Endothelial cell (in vitro differentiated cells): Measurements from ENCODE around the gene BTLA. TPM values are rescaled to one million over a fixed set of nuclear protein-coding genes. Genes with fewer than 3 reads are reported as not detected.
"Not testable (repeated sequence)": the region's sequence is repeated elsewhere in the genome, so short reads cannot be mapped to it uniquely, and the experiment has no call there.

Source experiments
- DNase-seq: peaks from one replicate; pipeline ENCODE4 v3.0.0; 2021; ENCODE audit warnings: low spot score
- H3K27ac Mint-ChIP-seq: one replicate; pipeline ENCODE4 v1.8.0; 2021; ENCODE audit warnings: mixed read lengths, inconsistent platforms; ENCODE audit not compliant: unreplicated experiment
- H3K27me3 Mint-ChIP-seq: one replicate; pipeline ENCODE4 v1.8.0; 2021; ENCODE audit warnings: mild to moderate bottlenecking, moderate library complexity, mixed read lengths, inconsistent platforms; ENCODE audit not compliant: unreplicated experiment
- H3K36me3 Mint-ChIP-seq: one replicate; pipeline ENCODE4 v1.8.0; 2021; ENCODE audit warnings: mild to moderate bottlenecking, low read depth, mixed read lengths, inconsistent platforms; ENCODE audit not compliant: unreplicated experiment
- H3K4me1 Mint-ChIP-seq: one replicate; pipeline ENCODE4 v1.8.0; 2021; ENCODE audit warnings: mild to moderate bottlenecking, mixed read lengths, inconsistent platforms; ENCODE audit not compliant: unreplicated experiment
- H3K4me3 Mint-ChIP-seq: one replicate; pipeline ENCODE4 v1.8.0; 2021; ENCODE audit warnings: mild to moderate bottlenecking, mixed read lengths, inconsistent platforms; ENCODE audit not compliant: unreplicated experiment
- H3K9me3 Mint-ChIP-seq: one replicate; pipeline ENCODE4 v1.8.0; 2021; ENCODE audit warnings: mixed read lengths, inconsistent platforms; ENCODE audit not compliant: unreplicated experiment
- CTCF ChIP-seq: fragments of 200-600 bp; sonication (generic); IDR thresholded peaks from one replicate; pipeline ENCODE4 v1.5.0; 2021; ENCODE audit warnings: antibody characterized with exemption; ENCODE audit not compliant: unreplicated experiment
- total RNA-seq: library from RNA; stranded (reverse); fragmentation: NEBNext Ultra II Directional; extraction: Animal tissue kit (Norgen Biotek cat#: 25700); gene quantifications from one replicate; pipeline ENCODE4 v1.2.1, GENCODE V29; 2021; ENCODE audit not compliant: unreplicated experiment

The BTLA gene
- total RNA-seq, 1 donor from 2014 or later, result not detected

GRCh38 chr3:112464264-112464663, 35.0 kb downstream of the BTLA start:
- H3K36me3 Mint-ChIP-seq, result no peaks in the 10 kb centered on the region
- H3K27me3 Mint-ChIP-seq, result no peaks in the 10 kb centered on the region
- peaks cover 15% of the 10 kb centered on the region for H3K4me1 Mint-ChIP-seq
- H3K4me3 Mint-ChIP-seq, result no peak overlapping the region
- H3K27ac Mint-ChIP-seq, result no peak overlapping the region
- no peak for DNase-seq
- no peaks in the 10 kb centered on the region for H3K9me3 Mint-ChIP-seq
- no peak for TF ChIP-seq CTCF

GRCh38 chr3:112463250-112463649, 36.0 kb downstream of the BTLA start:
- Mint-ChIP-seq H3K9me3 (no peaks in the 10 kb centered on the region), H3K4me3 (no peak overlapping the region), H3K4me1 (peaks cover 15% of the 10 kb centered on the region), H3K27me3 (no peaks in the 10 kb centered on the region), H3K36me3 (no peaks in the 10 kb centered on the region), H3K27ac (no peak overlapping the region)
- no peak for TF ChIP-seq CTCF
- DNase-seq, result no peak

- not testable (repeated sequence) for H3K27ac Mint-ChIP-seq, H3K36me3 Mint-ChIP-seq, DNase-seq, H3K27me3 Mint-ChIP-seq, H3K4me3 Mint-ChIP-seq, H3K9me3 Mint-ChIP-seq
- peaks cover 15% of the 10 kb centered on the region for H3K4me1 Mint-ChIP-seq
Observed at GRCh38 chr3:112461787-112462186, 37.5 kb downstream of the BTLA start.

GRCh38 chr3:112460519-112461195, 38.6 kb downstream of the BTLA start:
- no peaks in the 10 kb centered on the region for H3K27me3 Mint-ChIP-seq
- no peak overlapping the region for H3K27ac Mint-ChIP-seq
- peaks cover 8% of the 10 kb centered on the region for H3K4me1 Mint-ChIP-seq
- TF ChIP-seq CTCF, result no peak
- H3K9me3 Mint-ChIP-seq, result no peaks in the 10 kb centered on the region
- DNase-seq, result no peak
- H3K36me3 Mint-ChIP-seq, result no peaks in the 10 kb centered on the region
- no peak overlapping the region for H3K4me3 Mint-ChIP-seq

GRCh38 chr3:112459750-112460149, 39.5 kb downstream of the BTLA start:
- Mint-ChIP-seq H3K36me3 (no peaks in the 10 kb centered on the region), H3K27me3 (peaks cover 1% of the 10 kb centered on the region), H3K4me3 (no peak overlapping the region), H3K27ac (no peak overlapping the region), H3K4me1 (peaks cover 8% of the 10 kb centered on the region), H3K9me3 (no peaks in the 10 kb centered on the region)
- no peak for TF ChIP-seq CTCF
- no peak for DNase-seq
